Measurements from ENCODE around the gene NMD3.

DNA sequence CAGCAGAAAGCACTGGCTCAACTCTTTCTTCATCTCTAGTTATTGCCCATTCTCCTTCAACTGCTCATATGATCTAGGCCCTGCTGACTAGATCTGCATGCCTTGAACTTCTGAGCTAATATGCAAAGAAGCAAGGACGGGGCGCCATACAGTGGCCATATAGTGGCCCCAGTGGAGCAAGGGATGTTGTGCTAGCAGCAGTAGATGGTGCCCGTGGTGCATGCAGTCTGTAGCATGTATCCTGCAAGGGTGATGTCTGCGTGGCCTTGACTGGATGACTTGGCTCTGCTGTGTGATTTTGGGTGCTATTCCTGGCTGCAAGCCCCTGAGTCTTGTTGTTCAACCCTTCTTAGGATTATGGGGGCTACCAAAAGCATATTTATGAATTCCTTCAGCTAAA, 12.2 kb upstream of the NMD3 start:
- TF ChIP-seq, protein P1, sequence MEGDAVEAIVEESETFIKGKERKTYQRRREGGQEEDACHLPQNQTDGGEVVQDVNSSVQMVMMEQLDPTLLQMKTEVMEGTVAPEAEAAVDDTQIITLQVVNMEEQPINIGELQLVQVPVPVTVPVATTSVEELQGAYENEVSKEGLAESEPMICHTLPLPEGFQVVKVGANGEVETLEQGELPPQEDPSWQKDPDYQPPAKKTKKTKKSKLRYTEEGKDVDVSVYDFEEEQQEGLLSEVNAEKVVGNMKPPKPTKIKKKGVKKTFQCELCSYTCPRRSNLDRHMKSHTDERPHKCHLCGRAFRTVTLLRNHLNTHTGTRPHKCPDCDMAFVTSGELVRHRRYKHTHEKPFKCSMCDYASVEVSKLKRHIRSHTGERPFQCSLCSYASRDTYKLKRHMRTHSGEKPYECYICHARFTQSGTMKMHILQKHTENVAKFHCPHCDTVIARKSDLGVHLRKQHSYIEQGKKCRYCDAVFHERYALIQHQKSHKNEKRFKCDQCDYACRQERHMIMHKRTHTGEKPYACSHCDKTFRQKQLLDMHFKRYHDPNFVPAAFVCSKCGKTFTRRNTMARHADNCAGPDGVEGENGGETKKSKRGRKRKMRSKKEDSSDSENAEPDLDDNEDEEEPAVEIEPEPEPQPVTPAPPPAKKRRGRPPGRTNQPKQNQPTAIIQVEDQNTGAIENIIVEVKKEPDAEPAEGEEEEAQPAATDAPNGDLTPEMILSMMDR (IDR thresholded peaks at IDR 0.05; ENCODE audit: insufficient read depth, low read length) = no peak
- TF ChIP-seq POLR2AphosphoS5 (IDR thresholded peaks at IDR 0.05; ENCODE audit: low read depth) (no peak), SPI1 (IDR thresholded peaks at IDR 0.05; ENCODE audit: borderline replicate concordance, low read depth) (no peak), GABPA (IDR thresholded peaks at IDR 0.05; ENCODE audit: low read depth) (no peak)
- TF ChIP-seq, protein P2, sequence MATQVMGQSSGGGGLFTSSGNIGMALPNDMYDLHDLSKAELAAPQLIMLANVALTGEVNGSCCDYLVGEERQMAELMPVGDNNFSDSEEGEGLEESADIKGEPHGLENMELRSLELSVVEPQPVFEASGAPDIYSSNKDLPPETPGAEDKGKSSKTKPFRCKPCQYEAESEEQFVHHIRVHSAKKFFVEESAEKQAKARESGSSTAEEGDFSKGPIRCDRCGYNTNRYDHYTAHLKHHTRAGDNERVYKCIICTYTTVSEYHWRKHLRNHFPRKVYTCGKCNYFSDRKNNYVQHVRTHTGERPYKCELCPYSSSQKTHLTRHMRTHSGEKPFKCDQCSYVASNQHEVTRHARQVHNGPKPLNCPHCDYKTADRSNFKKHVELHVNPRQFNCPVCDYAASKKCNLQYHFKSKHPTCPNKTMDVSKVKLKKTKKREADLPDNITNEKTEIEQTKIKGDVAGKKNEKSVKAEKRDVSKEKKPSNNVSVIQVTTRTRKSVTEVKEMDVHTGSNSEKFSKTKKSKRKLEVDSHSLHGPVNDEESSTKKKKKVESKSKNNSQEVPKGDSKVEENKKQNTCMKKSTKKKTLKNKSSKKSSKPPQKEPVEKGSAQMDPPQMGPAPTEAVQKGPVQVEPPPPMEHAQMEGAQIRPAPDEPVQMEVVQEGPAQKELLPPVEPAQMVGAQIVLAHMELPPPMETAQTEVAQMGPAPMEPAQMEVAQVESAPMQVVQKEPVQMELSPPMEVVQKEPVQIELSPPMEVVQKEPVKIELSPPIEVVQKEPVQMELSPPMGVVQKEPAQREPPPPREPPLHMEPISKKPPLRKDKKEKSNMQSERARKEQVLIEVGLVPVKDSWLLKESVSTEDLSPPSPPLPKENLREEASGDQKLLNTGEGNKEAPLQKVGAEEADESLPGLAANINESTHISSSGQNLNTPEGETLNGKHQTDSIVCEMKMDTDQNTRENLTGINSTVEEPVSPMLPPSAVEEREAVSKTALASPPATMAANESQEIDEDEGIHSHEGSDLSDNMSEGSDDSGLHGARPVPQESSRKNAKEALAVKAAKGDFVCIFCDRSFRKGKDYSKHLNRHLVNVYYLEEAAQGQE (IDR thresholded peaks at IDR 0.05; ENCODE audit: insufficient replicate concordance, low read depth) = no peak

Measured in HL-60 (cell line).